Measurements from ENCODE around the gene FGFBP2.

DNA sequence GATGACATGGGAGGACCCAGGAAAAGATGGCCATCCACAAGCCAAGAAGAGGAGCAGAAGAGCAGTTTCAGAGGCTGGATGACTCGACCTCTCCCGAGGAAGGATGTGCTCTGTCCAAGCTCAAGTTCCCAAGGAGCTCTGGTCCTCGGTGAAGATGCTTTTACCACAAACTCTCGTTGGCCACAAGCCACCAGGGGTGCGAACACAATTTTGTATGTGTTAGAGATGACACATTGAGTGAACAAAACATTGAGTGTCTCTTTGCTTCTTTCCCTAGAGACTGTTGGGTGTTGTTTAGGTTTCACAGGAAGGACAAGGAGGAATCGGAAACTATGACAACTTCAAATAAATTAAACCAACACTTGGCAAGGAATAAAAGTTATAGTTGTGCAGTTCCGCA, 50.7 kb downstream of the FGFBP2 start:
- no peak for TF ChIP-seq NBN (IDR thresholded peaks at IDR 0.05)
- no peak for TF ChIP-seq CEBPB (IDR thresholded peaks at IDR 0.05; ENCODE audit: borderline replicate concordance in 1 of 2, low read depth in 2 of 2, low read length in 2 of 2)
- TF ChIP-seq EP300 (IDR thresholded peaks at IDR 0.05; ENCODE audit: borderline replicate concordance in 1 of 2, control insufficient read depth in 1 of 2, low read depth in 2 of 2, low read length in 2 of 2), result no peak
- TF ChIP-seq RFX5 (IDR thresholded peaks at IDR 0.05; ENCODE audit: low read depth, low read length), result no peak
- no peak for TF ChIP-seq POLR2A (IDR thresholded peaks at IDR 0.05; ENCODE audit: low read depth, low read length)
- TF ChIP-seq, protein P1, sequence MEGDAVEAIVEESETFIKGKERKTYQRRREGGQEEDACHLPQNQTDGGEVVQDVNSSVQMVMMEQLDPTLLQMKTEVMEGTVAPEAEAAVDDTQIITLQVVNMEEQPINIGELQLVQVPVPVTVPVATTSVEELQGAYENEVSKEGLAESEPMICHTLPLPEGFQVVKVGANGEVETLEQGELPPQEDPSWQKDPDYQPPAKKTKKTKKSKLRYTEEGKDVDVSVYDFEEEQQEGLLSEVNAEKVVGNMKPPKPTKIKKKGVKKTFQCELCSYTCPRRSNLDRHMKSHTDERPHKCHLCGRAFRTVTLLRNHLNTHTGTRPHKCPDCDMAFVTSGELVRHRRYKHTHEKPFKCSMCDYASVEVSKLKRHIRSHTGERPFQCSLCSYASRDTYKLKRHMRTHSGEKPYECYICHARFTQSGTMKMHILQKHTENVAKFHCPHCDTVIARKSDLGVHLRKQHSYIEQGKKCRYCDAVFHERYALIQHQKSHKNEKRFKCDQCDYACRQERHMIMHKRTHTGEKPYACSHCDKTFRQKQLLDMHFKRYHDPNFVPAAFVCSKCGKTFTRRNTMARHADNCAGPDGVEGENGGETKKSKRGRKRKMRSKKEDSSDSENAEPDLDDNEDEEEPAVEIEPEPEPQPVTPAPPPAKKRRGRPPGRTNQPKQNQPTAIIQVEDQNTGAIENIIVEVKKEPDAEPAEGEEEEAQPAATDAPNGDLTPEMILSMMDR (IDR thresholded peaks at IDR 0.05 in 2 of 3, conservative IDR thresholded peaks at IDR 0.05 in 1 of 3; ENCODE audit: control insufficient read depth in 2 of 3, extremely low read depth in 1 of 3, insufficient read depth in 1 of 3, low read depth in 3 of 3, low read length in 3 of 3), result no peak

Data from GM12878 (cell line).